ENCODE results near the gene TEX14. TPM values are rescaled to one million over a fixed set of nuclear protein-coding genes. Genes with fewer than 3 reads are reported as not detected.

TEX14 gene
- total RNA-seq, 1 donor from 2014 or later = not detected

GRCh38 chr17:58611331-58611730, 80.5 kb downstream of the TEX14 start:
- FAIRE-seq (no peak), DNase-seq (ENCODE audit: low read depth) (no peak)
- Histone ChIP-seq H3K36me3 (ENCODE audit: control insufficient read depth, insufficient read depth, low read length) (no peaks in the 10 kb centered on the region), H3K27me3 (ENCODE audit: control insufficient read depth, insufficient read depth, low read length) (peaks cover 1% of the 10 kb centered on the region), H3K4me3 (ENCODE audit: low read depth, low read length) (no peak overlapping the region)
- TF ChIP-seq CTCF (IDR thresholded peaks at IDR 0.05; ENCODE audit: insufficient read depth, low read length, severe bottlenecking) = no peak

GRCh38 chr17:58606934-58607333, 84.9 kb downstream of the TEX14 start:
- Histone ChIP-seq H3K27me3 (ENCODE audit: control insufficient read depth, insufficient read depth, low read length) (no peaks in the 10 kb centered on the region), H3K36me3 (ENCODE audit: control insufficient read depth, insufficient read depth, low read length) (no peaks in the 10 kb centered on the region), H3K4me3 (ENCODE audit: low read depth, low read length) (no peak overlapping the region)
- FAIRE-seq (no peak), DNase-seq (ENCODE audit: low read depth) (no peak)
- TF ChIP-seq CTCF (IDR thresholded peaks at IDR 0.05; ENCODE audit: insufficient read depth, low read length, severe bottlenecking) = no peak

- FAIRE-seq = no peak
- H3K36me3 ChIP-seq (ENCODE audit: control insufficient read depth, insufficient read depth, low read length) = no peaks in the 10 kb centered on the region
- no peaks in the 10 kb centered on the region for H3K27me3 ChIP-seq (ENCODE audit: control insufficient read depth, insufficient read depth, low read length)
- no peak for TF ChIP-seq CTCF (IDR thresholded peaks at IDR 0.05; ENCODE audit: insufficient read depth, low read length, severe bottlenecking)
- DNase-seq (ENCODE audit: low read depth) = peak; percentile 18
- no peak overlapping the region for H3K4me3 ChIP-seq (ENCODE audit: low read depth, low read length)
These were observed 85.9 kb downstream of the TEX14 start for GRCh38 chr17:58605986-58606385.

- no peak for DNase-seq (ENCODE audit: low read depth)
- FAIRE-seq = no peak
- no peaks in the 10 kb centered on the region for H3K27me3 ChIP-seq (ENCODE audit: control insufficient read depth, insufficient read depth, low read length)
These were observed 86.4 kb downstream of the TEX14 start for GRCh38 chr17:58605470-58605869.

GRCh38 chr17:58601976-58602375, 89.9 kb downstream of the TEX14 start:
- no peak for FAIRE-seq

More at GRCh38 chr17:58605470-58605869, 86.4 kb downstream of the TEX14 start:
- no peak for TF ChIP-seq CTCF (IDR thresholded peaks at IDR 0.05; ENCODE audit: insufficient read depth, low read length, severe bottlenecking)
- Histone ChIP-seq H3K4me3 (ENCODE audit: low read depth, low read length) (no peak overlapping the region), H3K36me3 (ENCODE audit: control insufficient read depth, insufficient read depth, low read length) (no peaks in the 10 kb centered on the region)

More at GRCh38 chr17:58601976-58602375, 89.9 kb downstream of the TEX14 start:
- Histone ChIP-seq H3K4me3 (ENCODE audit: low read depth, low read length) (no peak overlapping the region), H3K36me3 (ENCODE audit: control insufficient read depth, insufficient read depth, low read length) (no peaks in the 10 kb centered on the region), H3K27me3 (ENCODE audit: control insufficient read depth, insufficient read depth, low read length) (no peaks in the 10 kb centered on the region)
- no peak for DNase-seq (ENCODE audit: low read depth)
- no peak for TF ChIP-seq CTCF (IDR thresholded peaks at IDR 0.05; ENCODE audit: insufficient read depth, low read length, severe bottlenecking)
